GM21515 (cell line): ENCODE results near the gene RAD21L1.

Experiments
- ATAC-seq: cut with Tn5 transposase; IDR thresholded peaks from one replicate; pipeline ENCODE4 v1.9.1; 2021; ENCODE audit not compliant: unreplicated experiment

The RAD21L1 gene

GRCh38 chr20:1293641-1294379 is 68.0 kb downstream of the RAD21L1 start:
- ATAC-seq = no peak

GRCh38 chr20:1294497-1294896 is 68.7 kb downstream of the RAD21L1 start:
- no peak for ATAC-seq

- ATAC-seq = no peak
Measured at GRCh38 chr20:1295276-1295930, 69.6 kb downstream of the RAD21L1 start.

GRCh38 chr20:1296117-1296610 is 70.3 kb downstream of the RAD21L1 start:
- no peak for ATAC-seq

- ATAC-seq = no peak
Measured at GRCh38 chr20:1296922-1297321, 71.1 kb downstream of the RAD21L1 start.

- ATAC-seq = no peak
Measured at GRCh38 chr20:1297486-1297885, 71.6 kb downstream of the RAD21L1 start.

GRCh38 chr20:1298166-1298565 is 72.3 kb downstream of the RAD21L1 start:
- no peak for ATAC-seq

- no peak for ATAC-seq
Measured at GRCh38 chr20:1298888-1299511, 73.2 kb downstream of the RAD21L1 start.

GRCh38 chr20:1299522-1299921 is 73.7 kb downstream of the RAD21L1 start:
- no peak for ATAC-seq

GRCh38 chr20:1300083-1300840 is 74.4 kb downstream of the RAD21L1 start:
- ATAC-seq = no peak

- no peak for ATAC-seq
Measured at GRCh38 chr20:1301031-1301529, 75.2 kb downstream of the RAD21L1 start.

- no peak for ATAC-seq
Measured at GRCh38 chr20:1302685-1303541, 77.1 kb downstream of the RAD21L1 start.

GRCh38 chr20:1304710-1305515 is 79.1 kb downstream of the RAD21L1 start:
- no peak for ATAC-seq
